Tibial nerve (tissue), 4 donors: ENCODE data around the gene PLG. TPM values are rescaled to one million over a fixed set of nuclear protein-coding genes. Genes with fewer than 3 reads are reported as not detected.
"Not testable (repeated sequence)": the region's sequence is repeated elsewhere in the genome, so short reads cannot be mapped to it uniquely, and the experiment has no call there.

Experiments
- DNase-seq, 2 donors: peaks; one replicate each; pipeline ENCODE4 v3.0.0-alpha.2; 2019; ENCODE audit warnings: low spot score in 2 of 2
- H3K27ac ChIP-seq, 4 donors: fragments of 200-600 bp; sonication (generic) in 3 of 4; one replicate each; pipeline ENCODE4 v1.5.1; 2017 to 2019; ENCODE audit warnings: mild to moderate bottlenecking in 1 of 4
- H3K27me3 ChIP-seq, 2 donors: fragments of 200-600 bp; sonication (generic) in 1 of 2; one replicate each; pipeline versions ENCODE4 v1.5.1 to v1.6.0; 2017 to 2019
- H3K36me3 ChIP-seq, 3 donors: fragments of 200-600 bp; sonication (generic); one replicate each; pipeline ENCODE4 v1.5.1; 2018 to 2019
- H3K4me1 ChIP-seq, 4 donors: fragments of 200-600 bp; sonication (generic) in 3 of 4; one replicate each; pipeline ENCODE4 v1.5.1; 2017 to 2019
- H3K4me3 ChIP-seq, 4 donors: fragments of 200-600 bp; sonication (generic) in 3 of 4; one replicate each; pipeline ENCODE4 v1.5.1; 2017 to 2019; ENCODE audit warnings: mild to moderate bottlenecking in 1 of 4, moderate library complexity in 1 of 4
- H3K9me3 ChIP-seq, 4 donors: fragments of 200-600 bp; sonication (generic) in 3 of 4; one replicate each; pipeline ENCODE4 v1.5.1; 2017 to 2019
- CTCF ChIP-seq, 5 experiments: fragments of 200-600 bp in 3 of 5; fragments of 450-650 bp in 2 of 5; sonication (generic) in 3 of 5; IDR thresholded peaks; one replicate each; pipeline ENCODE4 v1.5.1; 2016 to 2019; ENCODE audit warnings: antibody characterized with exemption in 5 of 5, mild to moderate bottlenecking in 3 of 5, moderate library complexity in 2 of 5
- EP300 ChIP-seq, 2 donors: sonication (generic); formaldehyde crosslinking; IDR thresholded peaks; one replicate each; pipeline ENCODE4 v1.6.1; 2017; ENCODE audit warnings: antibody characterized with exemption in 2 of 2, mild to moderate bottlenecking in 1 of 2
- POLR2A ChIP-seq, 2 donors: fragments of 450-650 bp; IDR thresholded peaks; one replicate each; pipeline ENCODE4 v1.6.1; 2017; ENCODE audit warnings: antibody characterized with exemption in 2 of 2, mild to moderate bottlenecking in 2 of 2, moderate library complexity in 2 of 2
- WGBS, 2 donors: methylation state at CpG; one replicate each; pipeline ENCODE4 v1.1.5; 2018; 5-methylcytosine and 5-hydroxymethylcytosine counted together
- total RNA-seq, 4 donors: library from RNA; depleted of rRNA; stranded (reverse); fragments of >200 nt; gene quantifications; one replicate each; pipeline ENCODE4 v1.1.0, GENCODE V29; 2016

Gene PLG
- total RNA-seq, 4 donors from 2014 or later, result 2.5 TPM; not detected in 3

- Histone ChIP-seq H3K9me3 (no peaks in the 10 kb centered on the region), H3K4me1 (no peaks in the 10 kb centered on the region), H3K27me3 (no peaks in the 10 kb centered on the region), H3K36me3 (no peaks in the 10 kb centered on the region), H3K27ac (no peak overlapping the region), H3K4me3 (no peak overlapping the region)
- no peak for TF ChIP-seq EP300 (IDR thresholded peaks at IDR 0.05)
- no peak for TF ChIP-seq POLR2A (IDR thresholded peaks at IDR 0.05)
- no peak for TF ChIP-seq CTCF (IDR thresholded peaks at IDR 0.05)
- DNase-seq, result no peak
- 73 to 77% methylated on average over 4 of the region's 4 CpGs for WGBS, 2 donors
These were observed 79.3 kb downstream of the PLG start for GRCh38 chr6:160781298-160781697.

- Histone ChIP-seq H3K9me3 (no peaks in the 10 kb centered on the region), H3K36me3 (no peaks in the 10 kb centered on the region), H3K27ac (no peak overlapping the region), H3K4me1 (no peaks in the 10 kb centered on the region), H3K4me3 (no peak overlapping the region), H3K27me3 (no peaks in the 10 kb centered on the region)
- WGBS, 2 donors, result 75 to 82% methylated on average over 1 of the region's 1 CpG
- DNase-seq, result no peak
- TF ChIP-seq POLR2A (IDR thresholded peaks at IDR 0.05), result no peak
- no peak for TF ChIP-seq CTCF (IDR thresholded peaks at IDR 0.05)
- TF ChIP-seq EP300 (IDR thresholded peaks at IDR 0.05), result no peak
These were observed 80.2 kb downstream of the PLG start for GRCh38 chr6:160782228-160782627.

GRCh38 chr6:160783741-160784140 lies 81.7 kb downstream of the PLG start:
- 43 to 50% methylated on average over 7 of the region's 7 CpGs for WGBS, 2 donors
- H3K27me3 ChIP-seq, result no peaks in the 10 kb centered on the region
- no peaks in the 10 kb centered on the region for H3K9me3 ChIP-seq
- no peaks in the 10 kb centered on the region for H3K4me1 ChIP-seq
- no peak for DNase-seq
- no peak for TF ChIP-seq POLR2A (IDR thresholded peaks at IDR 0.05)
- TF ChIP-seq CTCF (IDR thresholded peaks at IDR 0.05), result no peak
- no peak for TF ChIP-seq EP300 (IDR thresholded peaks at IDR 0.05)
- H3K27ac ChIP-seq, result no peak overlapping the region
- H3K36me3 ChIP-seq, result no peaks in the 10 kb centered on the region
- no peak overlapping the region for H3K4me3 ChIP-seq

GRCh38 chr6:160788126-160788525 lies 86.1 kb downstream of the PLG start:
- H3K4me3 ChIP-seq, H3K36me3 ChIP-seq, H3K4me1 ChIP-seq, DNase-seq, H3K27me3 ChIP-seq, H3K9me3 ChIP-seq, H3K27ac ChIP-seq: not testable (repeated sequence)
- 85 to 88% methylated on average over 3 of the region's 3 CpGs for WGBS, 2 donors

- H3K9me3 ChIP-seq, result no peaks in the 10 kb centered on the region
- no peak for DNase-seq
- TF ChIP-seq CTCF (IDR thresholded peaks at IDR 0.05) (no peak), POLR2A (IDR thresholded peaks at IDR 0.05) (no peak), EP300 (IDR thresholded peaks at IDR 0.05) (no peak)
- H3K36me3 ChIP-seq, result no peaks in the 10 kb centered on the region
- 67 to 75% methylated on average over 4 of the region's 4 CpGs for WGBS, 2 donors
- H3K4me1 ChIP-seq, result peaks cover 0 to 5% (median 0%) of the 10 kb centered on the region in 4 donors
- H3K27me3 ChIP-seq, result no peaks in the 10 kb centered on the region
- H3K27ac ChIP-seq, result no peak overlapping the region
- H3K4me3 ChIP-seq, result no peak overlapping the region
These were observed 86.8 kb downstream of the PLG start for GRCh38 chr6:160788806-160789205.
